DMS79 (cell line): ENCODE data around the gene C10orf90.

Experiments used
- DNase-seq: peaks from one replicate; lab custom pipeline; 2025; lab: John Stamatoyannopoulos, UW

Gene C10orf90

DNA sequence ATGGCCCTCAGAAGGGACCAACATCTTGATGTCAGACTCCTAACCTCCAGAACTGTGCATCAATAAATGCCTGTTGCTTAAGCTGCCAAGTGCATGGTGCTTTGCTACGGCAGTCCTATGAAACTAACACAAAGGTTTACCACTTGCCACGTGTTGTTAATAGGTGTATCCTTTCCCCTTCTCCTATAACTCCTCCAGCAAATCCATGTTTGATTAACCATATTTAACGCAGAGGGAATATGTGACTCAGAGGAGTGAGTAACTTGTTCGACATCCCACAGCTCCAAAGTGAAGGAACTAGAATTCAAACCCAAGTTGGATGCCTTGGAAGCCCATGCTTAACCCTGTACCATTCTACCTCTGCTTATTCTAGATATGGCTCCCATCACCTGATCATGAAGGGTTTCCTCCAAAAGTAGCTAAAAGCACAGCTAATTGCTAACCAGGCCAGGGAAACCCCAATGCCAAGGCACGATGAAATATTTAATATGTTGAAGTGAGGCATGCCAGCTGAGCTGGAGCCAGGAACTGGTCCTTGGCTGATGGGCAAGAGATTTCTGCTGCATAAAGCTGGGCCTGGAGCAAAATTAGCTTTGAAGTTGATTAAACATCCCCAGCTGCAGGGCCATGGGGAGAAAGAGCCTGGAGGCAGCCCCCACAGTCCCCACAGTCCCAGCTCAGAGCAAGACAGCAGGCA is 131.9 kb downstream of the C10orf90 start:
- no peak for DNase-seq

DNA sequence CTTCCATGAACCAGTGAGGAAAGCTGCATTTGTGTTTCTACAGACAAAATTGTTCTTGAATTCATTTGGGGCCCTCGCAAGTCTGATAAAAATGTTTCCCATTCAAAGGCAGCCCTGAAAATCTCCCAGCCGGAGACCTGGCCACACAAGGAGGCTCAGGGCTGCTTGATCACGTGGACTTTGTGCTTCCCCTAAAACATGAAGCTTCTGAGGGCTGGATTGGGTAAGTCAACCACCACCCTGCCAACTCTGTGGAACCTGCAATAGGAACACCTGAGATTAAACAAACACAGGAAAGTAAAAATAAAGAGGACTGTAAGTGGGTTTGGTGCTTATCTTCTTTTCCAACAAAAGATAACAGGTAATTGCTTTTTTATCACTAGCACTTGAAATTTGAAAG is 133.8 kb downstream of the C10orf90 start:
- DNase-seq: no peak

DNA sequence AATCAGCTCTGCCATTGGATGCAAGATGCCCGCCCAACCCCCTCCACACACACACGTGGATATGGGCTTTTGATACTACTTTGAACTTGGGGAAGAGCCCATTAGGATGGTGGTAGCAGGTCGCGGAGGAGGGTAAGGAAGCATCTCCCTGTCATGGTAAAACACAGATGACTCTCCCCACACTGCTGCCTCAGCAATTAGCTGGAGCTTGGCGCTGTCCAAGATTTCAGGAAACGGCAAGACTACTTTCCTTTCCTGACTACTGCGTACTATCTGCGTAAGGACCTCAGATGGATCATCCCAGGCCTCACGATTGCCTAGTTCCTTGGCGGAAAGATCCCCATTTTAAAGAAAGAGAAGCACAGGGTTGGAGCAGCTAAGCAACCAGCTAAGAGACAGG is 134.3 kb downstream of the C10orf90 start:
- DNase-seq: no peak

DNA sequence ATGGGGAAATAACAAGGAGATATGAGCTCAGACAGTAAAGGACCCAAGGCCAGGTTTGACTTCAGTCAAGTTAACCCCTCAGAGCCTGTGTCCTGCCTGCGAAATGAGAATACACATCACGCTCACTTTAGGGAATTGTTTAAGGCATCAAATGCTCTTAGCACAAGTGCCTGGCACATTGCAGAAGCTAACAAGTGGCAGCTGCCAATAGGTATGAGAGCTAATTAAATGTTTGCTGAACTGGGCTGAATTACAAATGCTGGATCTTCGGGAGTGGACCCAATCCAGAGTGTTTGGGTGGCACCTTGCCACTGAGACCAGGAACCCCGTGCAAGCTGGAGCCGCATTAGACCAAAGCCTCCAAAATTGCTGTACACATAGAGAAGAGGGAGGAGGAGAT is 136.8 kb downstream of the C10orf90 start:
- DNase-seq: no peak

DNA sequence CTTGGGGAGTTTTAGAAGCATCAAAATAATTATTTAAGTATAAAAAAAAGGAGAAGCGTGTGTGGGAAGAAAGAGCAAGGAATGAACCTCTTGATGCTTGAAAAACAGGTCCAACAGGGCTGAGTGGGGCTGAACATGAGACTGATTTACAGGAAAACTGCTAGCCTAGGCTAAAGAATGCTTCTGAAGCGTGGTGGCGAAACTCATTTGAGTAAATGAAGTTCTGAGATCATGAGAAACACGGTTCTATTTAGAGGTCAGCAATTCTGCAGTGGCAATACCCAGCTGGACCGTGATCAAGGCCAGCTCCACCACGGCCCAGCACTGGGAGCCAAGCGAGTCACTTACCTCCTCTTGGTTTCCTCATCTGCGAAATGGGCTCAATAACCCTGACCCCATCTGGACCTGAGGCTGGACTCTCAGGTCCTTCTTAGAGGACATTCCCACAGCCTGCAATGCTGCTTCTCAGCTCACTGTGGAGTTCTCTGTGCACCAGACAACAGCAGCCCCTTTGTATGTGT is 142.1 kb downstream of the C10orf90 start:
- DNase-seq: no peak

DNA sequence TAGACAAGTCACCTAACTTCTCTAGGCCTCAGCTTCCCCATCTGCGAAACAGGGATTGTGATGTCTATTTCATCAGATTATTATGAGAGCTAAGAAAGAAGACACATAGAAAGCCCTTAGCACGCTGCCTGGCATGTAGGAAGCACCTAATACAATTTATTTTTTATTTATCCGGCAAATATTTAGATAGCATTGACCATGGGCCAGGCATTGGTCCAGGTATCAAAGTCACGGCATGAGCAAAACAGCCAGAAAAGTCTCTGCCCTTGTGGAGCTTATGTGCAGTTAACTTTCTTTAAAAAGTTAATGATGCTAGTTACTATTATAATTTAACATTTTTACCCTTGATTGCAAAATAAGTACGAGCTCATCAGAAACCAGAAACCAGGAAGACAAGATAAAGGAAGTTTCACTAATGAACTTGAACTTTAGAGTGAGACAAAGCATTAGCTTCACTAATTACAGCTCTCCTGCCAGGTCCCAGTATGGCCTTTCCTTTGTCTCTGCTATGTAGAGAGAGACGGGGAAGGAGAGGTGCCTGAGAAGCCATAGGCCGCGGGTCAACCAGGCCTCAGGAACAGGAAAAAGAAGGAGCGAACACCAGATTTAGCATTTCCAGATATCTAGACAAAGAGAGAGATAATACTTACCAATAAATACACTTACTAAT is 142.7 kb downstream of the C10orf90 start:
- no peak for DNase-seq

DNA sequence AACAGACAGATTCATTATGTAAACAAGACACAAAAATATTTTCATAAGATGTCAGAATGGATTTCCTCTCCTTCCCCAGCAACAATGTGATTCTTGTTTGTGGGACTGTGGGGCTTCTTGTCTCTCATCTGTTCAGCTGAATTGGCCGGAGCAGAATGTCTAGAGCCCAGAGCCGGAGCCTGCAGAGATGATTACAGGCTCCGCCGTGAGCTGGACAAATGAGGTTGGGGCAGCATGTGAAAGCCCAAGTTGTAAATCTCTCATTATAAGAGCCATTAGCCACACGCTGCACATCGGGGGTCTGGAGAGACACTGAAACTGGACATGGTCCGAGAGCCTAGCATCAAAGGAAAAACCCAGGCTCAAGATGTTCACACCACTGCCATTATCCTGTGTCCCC is 145.2 kb downstream of the C10orf90 start:
- DNase-seq: no peak

DNA sequence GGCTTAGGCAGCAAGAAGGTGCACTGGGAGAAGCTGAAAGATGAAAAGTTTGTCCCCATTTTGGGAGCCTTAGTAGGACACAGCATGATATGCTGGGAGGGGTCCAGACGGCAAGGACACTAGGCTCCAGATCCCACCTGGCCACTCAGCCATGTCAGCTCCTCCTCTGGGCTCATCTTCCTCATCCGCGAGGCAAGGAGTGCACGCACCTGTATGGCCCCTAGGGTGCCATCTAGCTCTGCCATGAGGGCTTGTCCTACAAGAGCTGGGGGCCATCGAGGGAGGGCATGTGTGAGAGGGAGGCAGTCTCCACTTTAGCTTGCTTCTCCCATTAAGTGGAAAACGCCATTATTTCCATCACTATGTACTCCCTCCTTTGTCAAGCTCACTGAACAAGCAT is 146.0 kb downstream of the C10orf90 start:
- no peak for DNase-seq

DNA sequence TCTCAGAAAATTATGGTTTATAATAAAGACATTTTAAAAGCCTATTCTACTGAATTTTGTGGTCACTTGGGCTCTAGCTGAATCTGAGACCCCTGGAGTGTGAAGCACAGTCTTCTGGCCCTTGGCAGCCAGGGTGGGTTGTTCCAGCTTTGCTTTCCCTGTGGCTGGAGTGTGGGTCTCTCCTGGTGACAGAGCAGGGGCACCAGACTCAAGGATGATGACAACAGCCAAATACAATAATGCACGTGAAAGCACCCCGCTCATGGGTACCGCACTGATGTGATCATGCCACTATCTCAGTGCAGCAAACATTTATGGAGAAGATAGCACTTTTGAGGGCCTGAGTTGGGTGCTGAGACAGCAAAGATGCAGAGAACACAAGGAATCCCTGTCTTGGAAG is 147.4 kb downstream of the C10orf90 start:
- no peak for DNase-seq

DNA sequence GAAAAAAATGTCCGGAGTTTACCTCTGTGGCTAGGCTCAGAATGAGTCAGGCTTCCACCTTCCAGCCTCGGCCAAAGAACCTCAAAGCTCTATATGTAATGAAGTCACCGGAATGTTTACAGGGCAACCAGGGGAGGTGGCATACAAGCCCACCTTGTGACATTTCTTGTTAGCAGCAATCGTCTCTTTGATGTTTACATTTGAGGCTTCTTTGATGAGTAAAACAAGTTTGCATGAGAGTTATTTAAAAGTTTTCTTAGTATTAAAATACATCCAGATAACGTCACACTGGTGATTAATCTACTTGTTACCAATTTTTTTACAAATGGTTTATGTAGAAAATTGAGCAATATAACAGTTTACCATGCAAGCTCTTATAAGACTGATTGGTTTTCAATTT is 149.1 kb downstream of the C10orf90 start:
- no peak for DNase-seq

DNA sequence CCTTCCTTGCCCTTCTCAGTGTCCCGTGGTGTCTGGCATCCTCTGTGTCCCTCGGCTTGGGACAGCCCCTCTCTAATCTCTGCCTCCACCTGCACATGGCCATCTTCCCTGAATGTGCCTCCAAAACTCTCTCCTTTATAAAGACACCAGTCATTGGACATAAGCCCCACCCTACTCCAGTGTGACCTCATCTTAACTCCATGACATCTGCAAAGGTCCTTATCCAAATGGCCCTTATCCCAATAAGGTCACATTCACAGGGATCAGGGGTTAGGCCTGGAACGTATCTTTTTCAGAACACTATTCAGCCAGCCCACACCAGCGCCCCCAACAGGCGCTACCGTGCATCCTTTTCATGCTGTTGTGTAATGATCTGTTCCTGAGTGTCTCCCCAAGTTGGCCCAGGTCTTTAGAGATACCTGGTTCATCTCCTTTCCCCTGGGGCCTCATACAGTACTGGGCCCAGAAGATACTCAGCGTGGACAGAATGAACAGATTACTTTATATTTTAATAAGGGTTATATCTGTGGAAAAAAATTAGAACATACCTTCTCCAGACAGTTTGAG is 149.7 kb downstream of the C10orf90 start:
- no peak for DNase-seq

DNA sequence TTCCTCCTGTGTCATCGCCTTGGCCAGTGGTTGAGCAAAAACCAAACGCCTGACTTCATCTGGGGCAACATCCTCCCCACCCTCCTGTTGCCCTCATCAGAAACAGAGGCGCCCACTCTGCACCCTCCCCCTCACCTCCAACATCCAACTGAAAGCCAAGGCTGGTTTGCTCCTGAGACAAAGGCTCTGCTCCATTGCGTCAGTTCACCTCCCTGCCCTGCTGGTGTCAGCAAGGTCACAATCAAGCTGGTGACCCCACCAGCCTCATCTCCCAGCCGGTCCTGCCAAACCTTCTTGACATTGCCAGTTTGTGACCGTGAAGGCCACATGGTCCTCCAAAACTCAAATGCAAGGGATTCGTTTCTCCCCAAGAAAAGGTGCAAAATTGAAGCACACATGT is 150.5 kb downstream of the C10orf90 start:
- no peak for DNase-seq

DNA sequence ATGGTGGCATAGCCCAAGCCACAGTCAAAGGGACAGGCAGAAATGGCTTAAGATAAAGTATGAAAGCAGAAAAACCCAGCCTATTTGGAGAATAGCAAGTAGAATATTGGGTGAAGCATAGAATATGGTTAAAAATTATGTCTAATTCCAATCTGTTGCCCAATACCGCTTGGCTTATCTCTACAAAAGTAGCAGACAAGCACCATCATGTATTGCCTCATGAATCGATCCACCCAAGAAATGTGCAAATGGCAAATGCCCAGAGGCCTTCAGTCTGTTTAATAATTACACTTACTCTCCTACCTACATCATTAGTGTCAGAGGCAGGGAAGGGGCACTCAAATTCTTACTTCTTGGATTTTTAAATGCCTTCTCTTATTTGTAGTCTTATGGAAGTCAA is 151.3 kb downstream of the C10orf90 start:
- DNase-seq: no peak

DNA sequence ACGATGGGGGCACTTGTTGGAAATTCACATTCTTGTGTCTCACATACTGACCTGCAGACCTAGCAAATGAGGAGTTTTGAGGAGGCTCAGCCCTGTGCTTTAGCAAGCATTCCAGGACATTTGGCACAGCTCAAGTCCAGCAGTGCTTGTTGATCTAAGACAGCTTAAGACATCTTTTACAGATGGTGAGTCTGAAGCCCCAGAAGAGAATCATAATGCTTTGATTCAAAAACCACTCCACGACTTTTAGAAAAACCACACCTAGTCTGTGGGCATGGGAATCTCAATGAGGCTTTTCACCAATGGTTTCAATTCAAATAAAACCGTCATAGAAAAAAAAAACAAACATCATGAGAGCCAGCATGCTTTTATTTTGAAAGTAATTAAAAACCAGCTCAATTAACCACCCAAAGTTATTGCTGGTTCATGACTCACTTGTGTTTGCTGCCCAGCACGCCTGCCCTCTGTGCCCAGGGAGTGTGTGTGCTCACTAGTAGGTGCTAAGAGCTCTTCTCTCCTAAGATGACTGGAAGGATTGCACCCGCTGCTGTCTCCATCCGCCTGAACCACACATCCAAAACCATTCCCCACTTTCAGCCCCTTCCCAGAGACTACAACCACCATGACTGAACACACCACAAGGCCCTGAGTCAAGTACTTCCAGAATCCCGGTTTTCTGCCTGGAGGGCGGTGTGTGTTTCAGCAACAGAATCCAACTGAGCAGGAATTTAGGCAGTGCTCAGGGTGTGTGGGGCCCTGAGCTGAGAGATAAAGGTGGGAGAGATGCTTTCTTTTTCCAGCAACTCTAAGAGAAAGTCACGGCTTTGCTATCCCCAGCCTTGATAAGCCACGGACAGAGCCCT is 152.0 kb downstream of the C10orf90 start:
- DNase-seq: no peak

DNA sequence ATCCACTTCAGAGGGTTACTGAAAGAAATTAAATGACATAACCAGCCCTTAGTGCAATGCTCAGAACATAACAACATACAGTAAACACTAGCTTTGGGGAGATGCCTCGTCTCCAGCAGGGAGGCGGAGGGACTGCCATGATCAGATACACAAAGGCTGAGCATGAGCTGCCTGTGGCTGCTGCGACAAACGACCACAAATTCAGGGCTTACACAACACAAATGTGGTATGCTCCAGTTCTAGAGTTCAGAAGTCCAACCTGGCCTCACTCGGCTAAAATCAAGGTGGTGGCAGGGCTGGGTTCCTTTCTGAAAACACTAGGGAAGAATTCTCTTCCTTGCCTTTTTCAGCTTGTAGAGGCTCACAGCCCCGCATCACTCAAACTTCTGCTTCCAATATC is 154.0 kb downstream of the C10orf90 start:
- no peak for DNase-seq

DNA sequence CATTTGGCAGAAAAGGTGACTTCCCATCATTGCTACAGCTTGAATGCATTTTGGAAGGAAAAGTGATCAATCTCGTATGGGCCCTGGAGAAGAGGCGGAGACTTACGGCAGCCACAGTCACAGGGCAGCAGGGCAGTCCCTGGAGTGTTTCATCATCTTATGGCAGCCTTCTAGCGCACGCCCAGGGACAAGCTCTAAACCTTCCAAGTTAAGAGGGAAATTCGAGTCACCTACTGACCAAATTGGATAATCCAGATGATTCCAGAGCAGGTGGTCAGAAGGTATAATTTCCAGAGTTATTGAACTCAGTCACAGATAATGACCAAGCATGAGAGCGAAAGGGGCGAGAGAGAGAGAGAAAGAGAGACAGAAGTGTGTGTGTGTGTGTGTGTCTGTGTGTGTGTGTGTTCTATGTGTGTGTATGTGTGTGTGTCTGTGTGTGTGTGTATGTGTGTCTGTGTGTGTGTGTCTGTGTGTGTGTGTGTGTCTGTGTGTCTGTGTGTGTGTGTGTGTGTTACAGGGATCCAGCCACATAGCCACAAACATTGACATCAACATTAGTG is 158.5 kb downstream of the C10orf90 start:
- DNase-seq: no peak

DNA sequence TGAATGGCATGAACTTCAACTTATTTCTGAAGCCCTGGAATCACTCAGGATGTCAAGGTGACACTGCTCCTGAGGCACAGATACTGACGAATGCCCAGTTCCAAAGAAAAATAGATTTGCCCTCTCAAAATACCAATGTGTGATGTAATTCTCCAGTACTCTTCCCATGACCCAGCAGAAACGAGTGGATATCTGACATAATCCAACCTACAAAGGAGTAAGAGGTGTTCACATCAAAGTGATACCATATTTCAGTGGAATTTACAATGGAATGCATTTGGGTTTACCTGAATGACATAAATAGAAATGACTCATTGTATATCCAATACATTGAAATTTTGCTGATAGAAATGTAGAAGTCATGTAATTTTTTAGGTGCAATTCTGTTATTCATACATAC is 161.3 kb downstream of the C10orf90 start:
- no peak for DNase-seq

DNA sequence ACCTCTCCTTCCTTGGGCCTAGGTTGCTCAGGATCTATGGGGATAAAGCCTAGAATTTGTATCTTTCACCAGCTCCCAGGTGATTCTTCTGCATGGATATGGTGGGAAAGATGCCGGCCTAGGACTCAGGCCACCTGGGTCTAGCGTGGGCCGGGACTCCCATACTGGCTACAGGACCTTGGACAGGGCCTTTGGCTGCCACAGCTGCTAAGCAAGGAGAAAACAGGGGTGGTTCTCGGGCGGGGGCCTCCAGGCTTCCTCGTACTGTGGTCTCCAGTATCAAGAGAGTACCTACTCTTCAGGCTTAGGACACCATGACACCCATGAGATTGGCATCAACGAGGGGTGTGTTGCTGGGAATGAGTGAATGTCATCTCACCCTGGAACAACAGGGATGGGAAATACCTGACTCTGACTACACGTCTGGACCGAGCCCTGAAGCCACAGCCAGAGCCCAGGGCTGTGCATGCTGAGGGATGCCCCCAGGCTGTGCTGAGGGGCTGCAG is 161.9 kb downstream of the C10orf90 start:
- DNase-seq: no peak

DNA sequence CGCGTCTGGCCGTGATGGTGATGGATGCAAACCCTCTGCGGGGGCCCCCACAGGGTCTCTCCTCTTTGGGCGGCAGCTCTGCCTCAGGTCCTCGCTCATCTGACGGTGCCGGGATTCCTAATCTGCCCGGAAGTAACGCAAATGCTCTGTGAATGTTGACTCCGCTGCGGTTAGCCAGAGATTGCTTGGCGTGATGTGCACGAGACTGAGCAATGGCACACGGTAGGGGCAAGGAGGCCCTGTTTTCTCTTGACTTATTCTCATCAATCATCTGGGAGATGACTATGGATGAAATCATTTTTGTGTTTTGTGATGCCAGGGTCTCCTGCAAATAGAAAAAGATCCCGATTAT is 165.8 kb downstream of the C10orf90 start:
- no peak for DNase-seq

DNA sequence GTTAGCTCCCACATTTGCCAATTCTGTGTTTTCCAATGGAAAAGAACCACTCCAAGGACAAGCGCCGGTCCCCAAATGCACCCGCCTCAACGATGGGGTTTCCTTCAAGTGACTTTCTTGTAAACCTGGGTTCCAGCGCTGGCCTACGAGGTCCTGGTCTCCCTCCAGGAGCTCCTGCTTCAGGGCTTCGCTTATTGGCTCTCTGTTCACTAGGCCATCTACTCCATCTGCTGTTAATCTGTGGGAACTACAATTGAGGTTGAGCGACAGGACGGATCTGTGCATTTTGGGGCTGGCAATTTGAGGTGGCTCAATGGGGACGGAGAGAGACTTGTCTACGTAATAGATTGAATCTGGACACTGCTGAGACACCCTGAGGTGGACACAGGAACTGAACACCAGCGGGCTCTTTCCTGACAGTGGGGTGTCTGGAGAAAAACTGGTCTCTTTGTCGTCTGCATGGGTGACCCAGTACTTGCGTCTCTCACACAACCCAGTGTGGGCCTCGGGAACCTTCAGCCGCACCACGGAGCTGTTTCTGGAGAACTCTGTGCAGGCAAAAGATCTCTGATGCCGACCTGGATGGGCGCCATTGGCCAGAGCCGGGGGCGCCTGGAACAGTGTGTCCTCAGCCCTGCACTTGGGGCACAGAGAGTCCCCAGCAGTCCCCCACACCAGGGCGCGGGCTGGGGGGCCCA is 166.3 kb downstream of the C10orf90 start:
- DNase-seq: no peak

DNA sequence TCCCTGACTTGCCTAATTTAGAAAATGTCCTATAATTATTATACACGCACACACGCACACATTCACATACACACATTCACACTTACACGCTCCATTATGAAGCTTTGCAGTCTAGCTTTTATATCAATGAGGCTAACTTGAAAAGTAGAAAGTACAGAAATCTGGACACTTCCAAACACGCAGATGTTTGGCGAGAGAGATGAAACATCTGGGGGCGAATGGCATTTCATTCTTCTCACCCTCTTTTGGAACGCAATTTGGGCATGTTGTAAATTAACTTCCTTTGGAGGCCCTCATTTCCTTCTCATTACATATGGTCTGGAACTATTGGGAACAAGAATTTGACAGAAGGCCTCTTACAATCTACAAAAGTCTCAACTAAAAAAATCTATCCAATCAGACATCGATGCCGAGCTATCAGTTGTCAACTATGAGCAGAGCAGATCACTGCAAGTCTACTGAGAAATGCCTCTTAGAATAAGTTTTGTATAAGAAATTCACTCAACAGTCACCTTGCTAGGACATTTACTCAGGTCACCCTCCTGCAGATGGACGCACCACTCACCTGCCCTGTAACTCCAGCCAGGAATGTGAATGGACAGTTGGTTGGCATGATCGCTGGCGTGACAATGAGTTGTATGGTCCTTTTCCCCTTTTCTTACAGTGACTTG is 167.0 kb downstream of the C10orf90 start:
- no peak for DNase-seq
